Activated CD4-positive, alpha-beta T cell treated with anti-CD3 and anti-CD28 coated beads for 1 hour (primary cell): ENCODE results near the gene KRTAP10-9.
"Not testable (repeated sequence)": the region's sequence is repeated elsewhere in the genome, so short reads cannot be mapped to it uniquely, and the experiment has no call there.

Experiments used
- DNase-seq: peaks from one replicate; pipeline ENCODE4 v3.0.0-alpha.2; 2020

The KRTAP10-9 gene

DNA sequence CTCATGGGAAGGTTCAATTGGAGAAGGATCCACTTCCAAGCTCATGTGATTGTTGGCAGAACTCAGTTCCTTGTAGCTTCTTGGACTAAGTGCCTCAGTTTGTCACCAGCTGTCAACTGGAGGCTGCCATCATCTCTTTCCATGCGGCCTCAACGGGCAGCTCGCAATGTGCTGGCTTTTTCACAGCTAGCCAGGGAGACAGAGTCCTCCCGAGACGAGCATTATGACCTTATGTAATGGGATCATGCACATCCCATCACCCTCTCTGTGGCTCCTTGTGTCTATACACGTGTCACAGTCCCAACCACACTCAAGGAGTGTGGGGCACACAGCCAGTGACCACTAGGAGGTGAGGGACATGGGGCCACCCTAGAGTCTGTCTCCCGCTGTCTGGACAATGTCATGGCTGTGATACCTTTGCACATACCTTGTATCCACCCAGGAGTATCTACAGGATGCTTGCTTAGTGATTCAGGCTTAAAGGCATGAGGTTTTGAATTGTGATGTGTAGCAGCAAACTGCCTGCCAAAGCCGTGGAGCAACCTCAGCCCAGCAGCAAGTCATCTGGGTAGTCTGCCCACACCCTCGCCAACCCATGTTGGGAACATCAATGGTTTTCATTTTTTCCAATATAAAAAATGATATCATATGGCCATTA lies 30.7 kb upstream of the KRTAP10-9 start:
- no peak for DNase-seq

DNA sequence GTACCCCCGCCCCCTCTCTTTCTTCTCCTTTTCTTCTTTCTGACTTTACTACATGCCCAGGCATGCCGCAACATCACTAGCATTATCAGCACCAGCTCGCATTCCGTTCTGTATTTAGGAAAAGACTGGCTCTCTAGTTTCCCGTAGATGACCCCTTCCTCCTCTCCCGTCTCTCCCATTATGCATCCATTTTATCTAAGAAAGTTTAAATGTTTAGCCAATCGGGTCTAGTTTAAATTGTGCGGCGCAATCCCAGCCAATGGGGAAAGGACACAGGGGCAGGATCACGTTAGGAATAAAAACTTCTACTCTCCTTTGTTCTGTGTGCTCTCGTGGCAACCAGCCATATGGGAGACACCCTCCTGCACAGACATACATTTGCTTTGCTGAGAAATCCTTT lies 28.8 kb upstream of the KRTAP10-9 start:
- no peak for DNase-seq

DNA sequence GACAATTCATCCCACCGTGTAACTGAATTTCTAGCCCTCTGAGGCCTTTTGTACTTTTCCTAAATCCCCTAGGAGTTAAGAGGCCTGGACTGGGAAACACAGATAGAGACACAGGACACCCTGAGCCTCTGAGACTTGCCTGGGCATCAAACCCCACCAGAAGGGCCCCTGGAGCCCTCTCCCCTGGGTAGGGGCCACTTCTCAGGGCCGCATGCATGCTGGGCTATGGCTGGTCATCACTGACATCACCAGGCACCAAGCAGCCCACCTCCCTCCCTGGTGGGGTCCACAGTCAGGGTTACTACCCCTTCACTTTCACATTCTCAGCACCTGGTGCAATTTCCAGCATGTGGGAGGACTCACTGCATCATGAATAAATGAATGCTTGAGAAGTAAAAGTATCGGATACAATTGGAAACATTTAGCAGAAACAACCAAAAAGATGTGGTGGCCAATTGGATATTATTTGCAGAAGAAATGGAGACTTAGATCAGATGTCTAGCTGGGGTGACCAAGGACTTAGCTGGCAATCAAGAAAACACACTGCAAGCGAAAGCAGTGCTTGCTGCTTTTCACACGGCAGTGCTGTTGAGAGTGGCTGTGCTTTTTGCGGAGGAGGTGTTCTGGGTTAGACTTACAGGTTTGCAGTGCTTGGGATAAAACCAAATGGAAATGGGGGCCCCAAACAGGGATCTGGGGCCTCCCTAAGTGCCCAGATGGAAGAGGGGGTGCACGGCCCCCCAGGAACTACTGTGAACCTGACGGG lies 27.4 kb upstream of the KRTAP10-9 start:
- DNase-seq, result no peak

DNA sequence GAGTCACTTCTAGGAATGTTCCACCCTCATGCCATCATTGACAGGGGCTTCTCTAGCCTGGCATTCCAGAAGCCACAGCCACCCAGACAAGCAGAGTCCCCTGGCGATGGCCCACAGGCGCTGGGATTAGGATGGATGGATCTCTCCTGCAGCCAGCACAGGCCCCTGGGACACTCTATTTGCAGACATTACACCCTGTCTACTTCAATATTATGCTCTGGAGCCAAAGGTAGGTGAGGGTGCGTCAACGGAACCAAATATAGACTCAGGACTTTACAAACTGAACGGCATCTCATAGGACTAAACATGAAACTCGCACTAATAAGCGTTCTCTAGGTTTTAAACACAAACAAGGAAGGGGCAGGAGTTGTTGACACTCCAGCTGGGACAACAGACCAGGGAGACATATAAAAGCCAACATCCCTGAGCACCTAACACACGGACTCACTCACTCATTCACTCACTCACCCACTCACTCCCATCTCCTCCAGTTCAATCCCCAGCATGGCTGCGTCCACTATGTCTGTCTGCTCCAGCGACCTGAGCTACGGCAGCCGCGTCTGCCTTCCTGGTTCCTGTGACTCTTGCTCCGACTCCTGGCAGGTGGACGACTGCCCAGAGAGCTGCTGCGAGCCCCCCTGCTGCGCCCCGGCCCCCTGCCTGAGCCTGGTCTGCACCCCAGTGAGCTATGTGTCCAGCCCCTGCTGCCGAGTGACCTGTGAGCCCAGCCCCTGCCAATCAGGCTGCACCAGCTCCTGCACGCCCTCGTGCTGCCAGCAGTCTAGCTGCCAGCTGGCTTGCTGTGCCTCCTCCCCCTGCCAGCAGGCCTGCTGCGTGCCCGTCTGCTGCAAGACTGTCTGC lies 26.5 kb upstream of the KRTAP10-9 start, which contains the start of gene KRTAP10-7:
TSS of gene KRTAP10-7 (plus strand) at position 480 of the 861 bp plus-strand sequence. CDS start at position 505, 25 bp downstream.
- not testable (repeated sequence) for DNase-seq

DNA sequence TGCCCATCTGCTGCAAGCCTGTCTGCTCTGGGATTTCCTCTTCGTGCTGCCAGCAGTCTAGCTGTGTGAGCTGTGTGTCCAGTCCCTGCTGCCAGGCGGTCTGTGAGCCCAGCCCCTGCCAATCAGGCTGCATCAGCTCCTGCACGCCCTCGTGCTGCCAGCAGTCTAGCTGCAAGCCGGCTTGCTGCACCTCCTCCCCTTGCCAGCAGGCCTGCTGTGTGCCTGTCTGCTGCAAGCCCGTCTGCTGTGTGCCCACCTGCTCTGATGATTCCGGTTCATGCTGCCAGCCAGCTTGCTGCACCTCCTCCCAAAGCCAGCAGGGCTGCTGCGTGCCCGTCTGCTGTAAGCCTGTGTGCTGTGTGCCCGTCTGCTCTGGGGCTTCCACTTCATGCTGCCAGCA lies 25.8 kb upstream of the KRTAP10-9 start:
- DNase-seq, result not testable (repeated sequence)

GRCh38 chr21:44601596-44602462 lies 25.1 kb upstream of the KRTAP10-9 start:
- DNase-seq, result no peak

- no peak for DNase-seq
Observed at GRCh38 chr21:44602463-44602850, 24.4 kb upstream of the KRTAP10-9 start.

GRCh38 chr21:44603109-44603875 lies 23.6 kb upstream of the KRTAP10-9 start:
- no peak for DNase-seq

- DNase-seq, result no peak
Observed at GRCh38 chr21:44603911-44604310, 23.0 kb upstream of the KRTAP10-9 start.

- DNase-seq, result no peak
Observed at GRCh38 chr21:44606495-44606894, 20.4 kb upstream of the KRTAP10-9 start.

DNA sequence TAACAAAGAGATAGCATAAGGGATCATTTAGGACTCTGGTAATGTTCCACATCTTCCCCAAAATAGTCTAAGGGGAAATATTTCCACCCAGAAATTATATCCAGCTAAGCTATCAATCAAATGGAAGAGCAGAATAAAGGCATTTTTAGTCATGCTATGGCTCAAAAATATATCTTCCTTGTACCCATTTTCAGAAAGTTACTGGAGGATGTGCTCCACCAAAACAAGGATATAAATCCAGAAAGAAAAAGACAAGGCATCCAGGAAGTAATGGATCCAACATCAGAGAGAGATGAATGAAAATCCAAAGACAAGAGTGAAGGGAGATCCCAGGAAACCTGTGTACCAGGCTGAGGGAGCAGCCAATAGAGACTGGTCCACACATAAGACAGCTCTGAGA lies 17.7 kb upstream of the KRTAP10-9 start:
- no peak for DNase-seq

- DNase-seq, result not testable (repeated sequence)
Observed at GRCh38 chr21:44610157-44610843, 16.6 kb upstream of the KRTAP10-9 start.

DNA sequence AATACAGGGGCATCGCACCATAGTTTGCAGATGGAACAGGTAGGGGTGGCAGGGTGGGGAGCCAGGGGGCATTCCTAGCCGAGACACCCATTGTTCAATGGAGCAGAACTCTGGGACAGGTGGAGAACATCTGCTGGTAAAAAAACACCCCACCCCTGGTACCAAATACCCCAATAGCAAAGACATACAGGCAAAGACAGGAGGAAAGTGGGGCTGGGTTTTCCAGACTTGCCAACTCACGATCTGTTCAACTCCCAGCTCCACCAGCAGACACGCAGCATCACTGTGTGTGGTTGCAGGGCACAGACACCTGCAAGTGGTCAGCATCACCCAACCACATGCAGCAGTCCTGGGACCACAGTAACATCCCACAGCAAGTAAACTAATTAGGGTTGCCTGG lies 15.3 kb upstream of the KRTAP10-9 start:
- DNase-seq, result no peak

DNA sequence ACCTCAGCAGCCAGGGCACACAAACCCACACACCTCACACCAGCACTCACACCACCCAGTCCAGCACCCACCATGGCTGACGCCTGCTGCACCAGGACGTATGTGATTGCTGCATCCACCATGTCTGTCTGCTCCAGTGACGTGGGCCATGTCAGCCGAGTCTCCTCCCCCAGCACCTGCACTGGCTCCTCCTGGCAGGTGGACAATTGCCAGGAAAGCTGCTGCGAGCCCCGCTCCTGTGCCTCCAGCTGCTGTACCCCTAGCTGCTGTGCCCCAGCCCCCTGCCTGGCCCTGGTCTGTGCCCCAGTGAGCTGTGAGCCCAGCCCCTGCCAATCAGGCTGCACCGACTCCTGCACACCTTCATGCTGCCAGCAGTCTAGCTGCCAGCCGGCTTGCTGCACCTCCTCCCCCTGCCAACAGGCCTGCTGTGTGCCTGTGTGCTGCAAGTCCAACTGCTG lies 14.8 kb upstream of the KRTAP10-9 start, which contains the start of gene KRTAP10-8:
TSS of gene KRTAP10-8 (plus strand) at position 51 of the 458 bp plus-strand sequence. CDS start at position 73, 22 bp downstream.
- DNase-seq, result no peak

GRCh38 chr21:44612669-44613229 lies 14.1 kb upstream of the KRTAP10-9 start:
- no peak for DNase-seq

DNA sequence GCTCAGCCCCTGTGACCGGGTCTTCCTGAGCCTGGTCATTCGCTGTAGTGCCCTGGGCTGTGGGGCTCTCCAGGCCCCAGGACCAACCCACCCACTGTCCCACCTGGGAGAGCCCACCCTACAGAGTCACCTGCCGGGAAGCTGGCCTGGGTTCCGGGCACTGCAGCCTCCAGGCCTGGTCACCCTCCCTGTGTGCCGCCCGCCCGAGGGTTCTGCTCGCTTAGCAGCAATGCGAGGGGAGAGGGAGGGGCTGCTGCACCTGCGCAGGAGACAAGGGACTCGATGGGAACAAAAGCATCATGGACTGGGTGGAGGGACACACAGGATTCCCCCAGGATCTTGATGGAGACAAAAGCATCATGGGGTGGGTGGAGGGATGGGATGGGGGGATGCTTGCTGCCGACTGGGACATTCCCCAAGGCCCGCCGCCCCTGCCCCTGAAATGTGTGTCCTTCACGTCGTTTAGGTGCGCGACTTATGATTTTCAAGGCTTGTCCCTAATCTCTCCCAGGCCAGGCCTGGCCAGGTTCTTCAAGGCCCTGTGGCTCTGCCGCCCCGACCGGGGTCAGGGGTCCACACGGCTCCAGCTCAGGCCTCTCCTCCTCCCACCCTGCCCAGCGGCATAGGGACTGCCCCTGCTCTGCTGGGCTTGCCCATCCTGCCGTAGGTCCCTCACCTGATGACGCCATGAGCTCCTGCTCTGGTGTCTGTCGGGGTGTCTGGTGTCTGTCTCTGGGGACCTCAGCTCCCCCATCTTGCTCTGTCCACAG lies 13.3 kb upstream of the KRTAP10-9 start:
- no peak for DNase-seq

DNA sequence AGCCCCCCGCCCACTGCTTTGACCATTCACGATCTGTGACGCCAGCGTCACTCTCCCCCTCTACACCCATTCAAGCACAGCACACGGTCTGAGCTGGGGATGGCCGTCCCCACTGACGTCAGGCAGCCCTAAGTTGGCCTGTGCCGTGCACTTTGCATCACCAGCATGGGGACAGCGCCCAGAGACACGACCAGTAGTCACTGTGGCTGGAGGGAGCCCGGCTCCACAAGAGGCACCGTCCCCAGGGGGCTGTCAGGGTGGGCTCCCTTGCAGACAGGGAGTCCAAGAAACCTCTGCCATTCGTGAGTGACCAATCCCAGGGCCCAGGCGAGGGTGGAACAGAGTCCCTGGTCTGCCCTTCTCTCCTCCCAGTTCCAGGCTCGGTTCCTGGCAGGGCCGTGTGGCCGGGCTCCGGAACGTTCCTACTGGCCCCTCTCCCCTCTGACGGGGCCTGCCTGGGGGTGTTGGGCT lies 12.7 kb upstream of the KRTAP10-9 start:
- DNase-seq, result no peak

GRCh38 chr21:44614961-44615391 lies 11.9 kb upstream of the KRTAP10-9 start:
- DNase-seq, result no peak

- DNase-seq, result no peak
Observed at GRCh38 chr21:44615466-44615865, 11.4 kb upstream of the KRTAP10-9 start.
